Measurements from ENCODE around the gene FILIP1L. TPM values are rescaled to one million over a fixed set of nuclear protein-coding genes. Genes with fewer than 3 reads are reported as not detected.
"Not testable (repeated sequence)": the region's sequence is repeated elsewhere in the genome, so short reads cannot be mapped to it uniquely, and the experiment has no call there.

The FILIP1L gene
- total RNA-seq, 2 donors from 2014 or later, result 9.5 to 28.2 TPM

- no peaks in the 10 kb centered on the region for H3K36me3 ChIP-seq
- H3K27ac ChIP-seq, result no peak overlapping the region
- H3K4me1 ChIP-seq (replicated peaks), result no peaks in the 10 kb centered on the region
- no peak overlapping the region for H3K4me3 ChIP-seq
- 44% methylated on average over 6 of the region's 6 CpGs for WGBS
- intact Hi-C loops (cut with DNase I), result loop anchor here (10.0 kb wide), 1 partner anchor 198 kb away; no protein-coding TSS in a partner anchor
- TF ChIP-seq POLR2A (IDR thresholded peaks at IDR 0.05) (no peak), CTCF (IDR thresholded peaks at IDR 0.05) (no peak), POLR2AphosphoS5 (IDR thresholded peaks at IDR 0.05) (no peak)
- no peak for DNase-seq (ENCODE audit: low spot score)
- no peaks in the 10 kb centered on the region for H3K27me3 ChIP-seq (replicated peaks; ENCODE audit: insufficient read depth)
- no peaks in the 10 kb centered on the region for H3K9me3 ChIP-seq
These were observed 267.7 kb downstream of the FILIP1L start for GRCh38 chr3:99846477-99847160.

DNA sequence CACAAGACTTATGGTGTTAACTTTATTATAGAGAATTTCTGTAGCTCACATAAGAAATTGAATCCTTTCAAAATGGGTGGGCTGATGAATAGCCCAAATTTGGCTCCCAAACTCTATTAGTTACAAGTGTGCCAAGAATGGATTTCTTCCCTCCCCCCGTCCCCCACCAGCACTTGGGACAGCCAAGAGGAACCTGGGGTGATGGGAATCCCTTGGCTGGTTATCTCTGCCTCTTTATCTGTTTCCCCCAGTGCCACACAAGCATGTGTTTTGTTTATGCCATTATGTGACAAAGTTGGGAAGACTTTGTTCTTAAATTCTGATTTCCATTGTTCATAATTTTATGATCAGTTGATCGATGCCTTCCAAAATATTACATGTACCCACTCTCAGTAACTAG is 268.3 kb downstream of the FILIP1L start:
- no peak for DNase-seq (ENCODE audit: low spot score)
- TF ChIP-seq POLR2A (IDR thresholded peaks at IDR 0.05), result no peak
- no peak for TF ChIP-seq CTCF (IDR thresholded peaks at IDR 0.05)
- no peak for TF ChIP-seq POLR2AphosphoS5 (IDR thresholded peaks at IDR 0.05)
- Histone ChIP-seq H3K27ac (no peak overlapping the region), H3K4me3 (no peak overlapping the region), H3K27me3 (replicated peaks; ENCODE audit: insufficient read depth) (no peaks in the 10 kb centered on the region), H3K4me1 (replicated peaks) (no peaks in the 10 kb centered on the region), H3K36me3 (no peaks in the 10 kb centered on the region), H3K9me3 (no peaks in the 10 kb centered on the region)
- intact Hi-C loops (cut with DNase I), result loop anchor here (10.0 kb wide), 1 partner anchor 199 kb away; no protein-coding TSS in a partner anchor
- WGBS, result 57% methylated on average over 2 of the region's 2 CpGs

- no peak for TF ChIP-seq POLR2A (IDR thresholded peaks at IDR 0.05)
- intact Hi-C loops (cut with DNase I), result loop anchor here (10.0 kb wide), 1 partner anchor 199 kb away; no protein-coding TSS in a partner anchor
These were observed 269.0 kb downstream of the FILIP1L start for GRCh38 chr3:99845331-99845730.

GRCh38 chr3:99843590-99844258 is 270.6 kb downstream of the FILIP1L start:
- H3K27ac ChIP-seq, result peak overlapping the region; percentile 38 to 44
- WGBS, result 38% methylated on average over 9 of the region's 10 CpGs
- no peaks in the 10 kb centered on the region for H3K4me1 ChIP-seq (replicated peaks)
- intact Hi-C loops (cut with DNase I), result loop anchor here (2.0 to 10.0 kb wide), 3 partner anchors 201 to 411 kb away; no protein-coding TSS in a partner anchor
- DNase-seq (ENCODE audit: low spot score), result no peak
- no peak overlapping the region for H3K4me3 ChIP-seq
- no peaks in the 10 kb centered on the region for H3K27me3 ChIP-seq (replicated peaks; ENCODE audit: insufficient read depth)
- TF ChIP-seq CTCF (IDR thresholded peaks at IDR 0.05), result no peak
- no peak for TF ChIP-seq POLR2A (IDR thresholded peaks at IDR 0.05)
- TF ChIP-seq POLR2AphosphoS5 (IDR thresholded peaks at IDR 0.05), result no peak
- H3K36me3 ChIP-seq, result no peaks in the 10 kb centered on the region
- no peaks in the 10 kb centered on the region for H3K9me3 ChIP-seq

More at GRCh38 chr3:99845331-99845730, 269.0 kb downstream of the FILIP1L start:
- Histone ChIP-seq H3K27ac (no peak overlapping the region), H3K27me3 (replicated peaks; ENCODE audit: insufficient read depth) (no peaks in the 10 kb centered on the region), H3K9me3 (no peaks in the 10 kb centered on the region), H3K4me3 (no peak overlapping the region), H3K36me3 (no peaks in the 10 kb centered on the region), H3K4me1 (replicated peaks) (no peaks in the 10 kb centered on the region)
- DNase-seq (ENCODE audit: low spot score), result no peak
- 64% methylated on average over 4 of the region's 4 CpGs for WGBS

DNA sequence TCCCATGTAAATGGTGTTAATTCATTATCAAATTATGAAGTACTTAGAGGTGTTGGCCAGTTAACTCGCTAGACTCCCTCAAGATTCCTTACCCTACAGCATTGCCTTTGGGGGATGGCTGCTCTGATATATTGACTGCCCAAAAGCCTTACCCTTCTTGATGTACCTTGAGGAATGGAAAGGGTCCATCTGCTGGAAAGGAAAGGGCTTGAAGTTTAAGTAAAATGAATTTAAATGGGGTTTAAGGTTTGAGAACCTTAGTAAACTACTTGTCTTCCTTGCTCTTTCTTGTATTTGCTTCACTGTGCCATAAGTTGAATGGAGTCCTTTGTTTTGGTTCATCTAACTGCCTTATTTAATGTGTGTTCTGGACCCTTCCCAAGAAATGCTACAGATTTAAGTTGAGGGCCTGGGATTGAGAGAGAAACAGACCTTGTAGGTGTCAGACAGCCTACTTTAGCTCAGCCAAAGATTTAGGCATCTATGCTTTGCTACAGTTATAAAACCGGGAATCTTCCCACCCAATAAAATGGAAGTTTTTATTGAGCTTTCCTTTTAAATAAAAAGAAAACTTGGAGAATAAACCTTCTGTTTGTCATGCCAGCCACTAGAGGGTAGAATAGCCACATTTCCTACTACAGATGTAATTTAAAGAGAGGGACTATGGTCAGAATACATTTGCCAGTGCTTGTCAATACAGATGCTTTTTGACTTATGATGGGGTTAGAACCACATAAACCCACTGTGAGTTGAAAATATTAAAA is 271.3 kb downstream of the FILIP1L start:
- Histone ChIP-seq H3K4me3 (no peak overlapping the region), H3K27me3 (replicated peaks; ENCODE audit: insufficient read depth) (no peaks in the 10 kb centered on the region), H3K9me3 (no peaks in the 10 kb centered on the region), H3K4me1 (replicated peaks) (no peaks in the 10 kb centered on the region), H3K27ac (peak overlapping the region in 1 of 2 donors; percentile 38), H3K36me3 (no peaks in the 10 kb centered on the region)
- intact Hi-C loops (cut with DNase I), result loop anchor here (2.0 to 10.0 kb wide), 3 partner anchors 202 to 412 kb away; no protein-coding TSS in a partner anchor
- peak; percentile 25 to 85 (median 74) for TF ChIP-seq CTCF (IDR thresholded peaks at IDR 0.05)
- TF ChIP-seq POLR2AphosphoS5 (IDR thresholded peaks at IDR 0.05), result no peak
- TF ChIP-seq POLR2A (IDR thresholded peaks at IDR 0.05), result no peak
- DNase-seq (ENCODE audit: low spot score), result no peak
- 43% methylated on average over 2 of the region's 2 CpGs for WGBS

DNA sequence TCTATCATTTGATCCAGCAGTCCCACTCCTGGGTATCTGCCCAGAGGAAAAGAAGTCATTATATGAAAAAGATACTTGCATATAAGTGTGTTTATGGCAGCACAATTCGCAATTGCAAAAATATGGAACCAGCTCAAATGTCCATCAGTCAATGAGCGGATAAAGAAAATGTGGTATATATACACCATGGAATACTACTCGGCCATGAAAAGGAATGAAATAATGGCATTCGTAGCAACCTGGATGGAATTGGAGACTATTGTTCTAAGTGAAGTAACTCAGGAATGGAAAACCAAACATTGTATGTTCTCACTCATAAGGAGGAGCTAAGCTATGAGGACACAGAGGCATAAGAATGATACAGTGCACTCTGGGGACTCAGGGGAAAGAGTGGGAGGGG is 272.4 kb downstream of the FILIP1L start:
- H3K4me3 ChIP-seq; H3K27ac ChIP-seq; H3K36me3 ChIP-seq; DNase-seq (ENCODE audit: low spot score); H3K27me3 ChIP-seq (replicated peaks; ENCODE audit: insufficient read depth); H3K4me1 ChIP-seq (replicated peaks); H3K9me3 ChIP-seq: not testable (repeated sequence)
- 97% methylated on average over 4 of the region's 4 CpGs for WGBS
- intact Hi-C loops (cut with DNase I), result loop anchor here (2.0 to 10.0 kb wide), 3 partner anchors 203 to 413 kb away; no protein-coding TSS in a partner anchor
